ENCODE measurements around the gene PTPRT.

- TF ChIP-seq CTCF (IDR thresholded peaks at IDR 0.05; ENCODE audit: insufficient read depth, low read length, poor library complexity, severe bottlenecking) (no peak), EZH2phosphoT487 (conservative IDR thresholded peaks at IDR 0.05; ENCODE audit: low read length) (no peak)
Observed at GRCh38 chr20:42432496-42433334, 757.0 kb downstream of the PTPRT start.

Measured in SU-DHL-6 (cell line).